Upper lobe of left lung (tissue), 6 donors: ENCODE measurements around the gene SRD5A2. TPM values are rescaled to one million over a fixed set of nuclear protein-coding genes. Genes with fewer than 3 reads are reported as not detected.

ENCODE experiments used
- ATAC-seq, 2 donors: fragments of 200-7000 bp; cut with Tn5 transposase; one replicate each; pipeline ENCODE4 v1.9.1; 2022; ENCODE audit warnings: mild to moderate bottlenecking in 2 of 2, moderate library complexity in 2 of 2; ENCODE audit not compliant: low FRiP score in 2 of 2
- DNase-seq, 2 donors: peaks; one replicate each; pipeline ENCODE4 v3.0.0-alpha.2; 2019 to 2020
- H3K27ac ChIP-seq, 4 donors: fragments of 200-600 bp; sonication (generic); one replicate each; pipeline ENCODE4 v1.5.1; 2016 to 2019
- H3K27me3 ChIP-seq, 4 donors: fragments of 200-600 bp; sonication (generic); one replicate each; pipeline ENCODE4 v1.5.1; 2017 to 2019
- H3K36me3 ChIP-seq, 4 donors: fragments of 200-600 bp; sonication (generic); one replicate each; pipeline ENCODE4 v1.5.1; 2016 to 2019
- H3K4me1 ChIP-seq, 4 donors: fragments of 200-600 bp; sonication (generic); one replicate each; pipeline ENCODE4 v1.5.1; 2018 to 2019
- H3K4me3 ChIP-seq, 4 donors: fragments of 200-600 bp; sonication (generic); one replicate each; pipeline ENCODE4 v1.5.1; 2017 to 2019; ENCODE audit warnings: mild to moderate bottlenecking in 2 of 4, moderate library complexity in 1 of 4
- H3K9me3 ChIP-seq, 4 donors: fragments of 200-600 bp; sonication (generic); one replicate each; pipeline ENCODE4 v1.5.1; 2018 to 2019
- EP300 ChIP-seq, 4 donors: sonication (generic); formaldehyde crosslinking; IDR thresholded peaks; one replicate each; pipeline ENCODE4 v1.5.1; 2017; ENCODE audit warnings: antibody characterized with exemption in 4 of 4, control low read depth in 2 of 4
- POLR2A ChIP-seq, 4 donors: fragments of 450-650 bp; IDR thresholded peaks; one replicate each; pipeline ENCODE4 v1.5.1; 2016 to 2017; ENCODE audit warnings: antibody characterized with exemption in 4 of 4, mild to moderate bottlenecking in 2 of 4
- POLR2AphosphoS5 ChIP-seq, 2 donors: sonication (generic); formaldehyde crosslinking; IDR thresholded peaks; one replicate each; pipeline ENCODE4 v1.5.1; 2017; ENCODE audit warnings: antibody characterized with exemption in 2 of 2
- WGBS, 2 donors: methylation state at CpG; one replicate each; pipeline ENCODE4 v1.1.5; 2017 to 2018; 5-methylcytosine and 5-hydroxymethylcytosine counted together
- total RNA-seq, 6 donors: library from RNA; depleted of rRNA in 4 of 6; stranded (reverse); fragments of >200 nt in 4 of 6; gene quantifications; one replicate each; pipeline versions ENCODE4 v1.1.0 to v1.2.1, GENCODE V29; 2016 to 2021
- TF ChIP-seq, protein P1 (sequence below), 6 experiments: fragments of 450-650 bp in 4 of 6; fragments of 200-600 bp in 2 of 6; sonication (generic) in 2 of 6; IDR thresholded peaks; one replicate each; pipeline ENCODE4 v1.5.1; 2016 to 2019; ENCODE audit warnings: antibody characterized with exemption in 6 of 6
- donor health status: DM: no; HTN: no; CAD: no; lungs with moderate emphysema.
- donor health status: DM: no; HTN: yes; CAD: no; lungs with severe emphysema.

The SRD5A2 gene
- total RNA-seq, 6 donors from 2014 or later = 0.09 to 3.7 (median 0.62) TPM

DNA sequence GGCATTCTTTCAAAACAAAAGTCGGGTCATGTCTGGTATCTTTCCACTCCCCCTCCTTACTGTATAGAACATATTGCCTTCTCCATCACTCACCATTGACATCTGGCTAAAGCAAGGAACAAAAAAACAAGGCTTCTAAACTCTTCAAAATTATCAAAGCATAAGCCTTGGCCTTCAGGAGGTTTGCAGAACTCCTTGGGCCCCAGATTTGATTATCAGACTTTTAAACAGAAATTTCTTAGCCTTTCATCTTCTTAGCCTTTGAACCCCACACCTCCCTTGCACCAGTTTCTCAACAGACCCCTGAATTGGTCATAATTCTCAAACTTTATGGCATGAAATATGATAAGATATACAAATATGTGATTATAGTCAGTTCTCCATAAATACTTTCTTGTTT, 106.4 kb downstream of the SRD5A2 start:
- H3K4me3 ChIP-seq = no peak overlapping the region
- TF ChIP-seq EP300 (IDR thresholded peaks at IDR 0.05) (no peak), POLR2AphosphoS5 (IDR thresholded peaks at IDR 0.05) (no peak), POLR2A (IDR thresholded peaks at IDR 0.05) (no peak)
- TF ChIP-seq, protein P1, sequence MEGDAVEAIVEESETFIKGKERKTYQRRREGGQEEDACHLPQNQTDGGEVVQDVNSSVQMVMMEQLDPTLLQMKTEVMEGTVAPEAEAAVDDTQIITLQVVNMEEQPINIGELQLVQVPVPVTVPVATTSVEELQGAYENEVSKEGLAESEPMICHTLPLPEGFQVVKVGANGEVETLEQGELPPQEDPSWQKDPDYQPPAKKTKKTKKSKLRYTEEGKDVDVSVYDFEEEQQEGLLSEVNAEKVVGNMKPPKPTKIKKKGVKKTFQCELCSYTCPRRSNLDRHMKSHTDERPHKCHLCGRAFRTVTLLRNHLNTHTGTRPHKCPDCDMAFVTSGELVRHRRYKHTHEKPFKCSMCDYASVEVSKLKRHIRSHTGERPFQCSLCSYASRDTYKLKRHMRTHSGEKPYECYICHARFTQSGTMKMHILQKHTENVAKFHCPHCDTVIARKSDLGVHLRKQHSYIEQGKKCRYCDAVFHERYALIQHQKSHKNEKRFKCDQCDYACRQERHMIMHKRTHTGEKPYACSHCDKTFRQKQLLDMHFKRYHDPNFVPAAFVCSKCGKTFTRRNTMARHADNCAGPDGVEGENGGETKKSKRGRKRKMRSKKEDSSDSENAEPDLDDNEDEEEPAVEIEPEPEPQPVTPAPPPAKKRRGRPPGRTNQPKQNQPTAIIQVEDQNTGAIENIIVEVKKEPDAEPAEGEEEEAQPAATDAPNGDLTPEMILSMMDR (IDR thresholded peaks at IDR 0.05) = no peak
- H3K27ac ChIP-seq = no peak overlapping the region
- DNase-seq (no peak), ATAC-seq (no peak)
- no peaks in the 10 kb centered on the region for H3K4me1 ChIP-seq
- H3K27me3 ChIP-seq = no peaks in the 10 kb centered on the region
- 34 to 37% methylated on average over 1 of the region's 1 CpG for WGBS, 2 donors
- H3K36me3 ChIP-seq = no peaks in the 10 kb centered on the region
- H3K9me3 ChIP-seq = no peaks in the 10 kb centered on the region

Other genes with a start within 250 kb of the SRD5A2 start
- 1 to 10 TPM in 2 of 6 donors, under 1 TPM in 3, not detected in 1; 0.30 to 2.9 (median 0.67) TPM for gene XDH, start 166.2 kb downstream of the SRD5A2 start, total RNA-seq